Gastroesophageal sphincter (tissue), 3 donors: ENCODE data around the gene TBC1D9.

Experiments
- POLR2A ChIP-seq, 2 donors: fragments of 450-650 bp; IDR thresholded peaks; one replicate each; pipeline ENCODE4 v1.6.1; 2017; ENCODE audit warnings: antibody characterized with exemption in 2 of 2, mild to moderate bottlenecking in 2 of 2, moderate library complexity in 1 of 2
- TF ChIP-seq, protein P1 (sequence below), 4 experiments: fragments of 200-600 bp in 2 of 4; fragments of 450-650 bp in 2 of 4; sonication (generic) in 1 of 4; IDR thresholded peaks; one replicate each; pipeline ENCODE4 v1.5.1; 2017 to 2019; ENCODE audit warnings: antibody characterized with exemption in 4 of 4, mild to moderate bottlenecking in 2 of 4, moderate library complexity in 2 of 4

DNA sequence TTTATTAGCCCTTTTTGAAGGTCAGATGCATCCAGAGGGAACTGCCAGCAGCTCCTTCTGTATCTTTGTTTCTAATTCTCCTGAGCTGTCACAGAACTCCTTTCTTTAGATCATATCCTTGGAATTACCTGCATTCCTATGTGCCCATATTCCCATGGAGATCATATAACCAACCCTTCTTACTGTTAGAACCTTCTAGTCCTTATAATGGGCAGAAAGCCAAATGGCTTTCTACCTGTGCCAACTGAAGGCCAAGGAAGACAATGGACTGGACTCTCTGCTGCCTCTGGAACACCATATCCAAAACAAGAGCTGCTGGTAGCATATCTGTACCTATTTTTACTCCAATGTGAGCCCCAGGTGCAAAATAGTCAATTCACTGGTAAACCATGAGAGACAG, 60.7 kb downstream of the TBC1D9 start:
- TF ChIP-seq, protein P1, sequence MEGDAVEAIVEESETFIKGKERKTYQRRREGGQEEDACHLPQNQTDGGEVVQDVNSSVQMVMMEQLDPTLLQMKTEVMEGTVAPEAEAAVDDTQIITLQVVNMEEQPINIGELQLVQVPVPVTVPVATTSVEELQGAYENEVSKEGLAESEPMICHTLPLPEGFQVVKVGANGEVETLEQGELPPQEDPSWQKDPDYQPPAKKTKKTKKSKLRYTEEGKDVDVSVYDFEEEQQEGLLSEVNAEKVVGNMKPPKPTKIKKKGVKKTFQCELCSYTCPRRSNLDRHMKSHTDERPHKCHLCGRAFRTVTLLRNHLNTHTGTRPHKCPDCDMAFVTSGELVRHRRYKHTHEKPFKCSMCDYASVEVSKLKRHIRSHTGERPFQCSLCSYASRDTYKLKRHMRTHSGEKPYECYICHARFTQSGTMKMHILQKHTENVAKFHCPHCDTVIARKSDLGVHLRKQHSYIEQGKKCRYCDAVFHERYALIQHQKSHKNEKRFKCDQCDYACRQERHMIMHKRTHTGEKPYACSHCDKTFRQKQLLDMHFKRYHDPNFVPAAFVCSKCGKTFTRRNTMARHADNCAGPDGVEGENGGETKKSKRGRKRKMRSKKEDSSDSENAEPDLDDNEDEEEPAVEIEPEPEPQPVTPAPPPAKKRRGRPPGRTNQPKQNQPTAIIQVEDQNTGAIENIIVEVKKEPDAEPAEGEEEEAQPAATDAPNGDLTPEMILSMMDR (IDR thresholded peaks at IDR 0.05) = no peak
- no peak for TF ChIP-seq POLR2A (IDR thresholded peaks at IDR 0.05)
